NCI-H345 (cell line): ENCODE data around the gene IRF2BP2.

ENCODE experiments used
- DNase-seq: peaks from one replicate; lab custom pipeline; 2025; lab: John Stamatoyannopoulos, UW

IRF2BP2 gene

DNA sequence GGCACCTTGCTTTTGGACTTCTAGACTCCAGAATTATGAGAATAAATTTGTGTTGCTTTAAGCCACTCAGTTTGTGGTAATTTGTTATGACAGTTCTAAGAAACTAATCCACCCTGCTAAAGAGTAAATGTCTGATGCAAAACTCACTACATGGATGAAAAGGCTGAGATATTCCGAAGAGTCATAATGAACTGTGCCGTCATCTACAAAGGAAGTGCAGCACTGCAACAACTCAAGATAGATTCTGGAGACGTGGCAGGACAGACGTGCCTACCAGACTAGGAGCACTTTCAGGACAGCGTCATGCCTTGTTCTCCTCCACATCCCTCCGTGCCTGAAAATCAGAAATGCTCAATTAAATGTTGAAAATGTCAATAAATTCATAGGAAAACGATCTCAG, 24.4 kb upstream of the IRF2BP2 start:
- no peak for DNase-seq

DNA sequence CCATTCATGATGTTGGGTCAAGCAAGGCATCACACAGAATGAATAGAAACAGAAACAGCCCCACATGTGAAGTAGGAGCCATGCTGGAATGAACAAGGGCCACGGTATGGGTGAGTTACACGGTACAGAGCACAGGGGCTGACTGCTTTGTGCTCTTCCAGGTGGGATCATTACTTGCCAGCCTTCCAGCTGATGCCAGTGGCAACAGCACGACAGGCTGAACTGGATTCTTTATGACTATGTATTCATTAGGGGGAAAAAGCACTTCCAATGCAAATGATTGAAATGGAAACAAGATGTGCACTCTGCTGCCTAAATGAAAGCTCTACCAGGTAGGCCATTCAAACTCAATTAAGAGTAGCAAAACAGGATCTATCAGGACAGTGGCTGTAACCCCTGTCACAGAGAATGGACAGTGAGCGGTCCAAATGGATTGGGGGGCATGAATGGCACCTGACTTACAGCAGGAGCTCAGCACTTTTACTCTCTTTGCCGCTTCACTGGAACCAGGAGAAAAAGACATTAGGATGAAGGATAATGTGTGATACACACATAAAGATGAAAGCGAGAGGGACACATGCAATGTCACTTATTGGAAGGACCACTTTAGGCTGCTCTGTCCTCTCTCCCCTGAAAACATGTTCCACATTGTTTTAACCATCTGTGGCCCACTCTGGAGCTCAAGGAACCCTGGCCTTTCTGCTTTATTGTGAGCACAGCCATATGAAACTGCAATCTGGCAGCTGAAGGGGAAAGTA, 23.4 kb upstream of the IRF2BP2 start:
- DNase-seq = peak; percentile 17

DNA sequence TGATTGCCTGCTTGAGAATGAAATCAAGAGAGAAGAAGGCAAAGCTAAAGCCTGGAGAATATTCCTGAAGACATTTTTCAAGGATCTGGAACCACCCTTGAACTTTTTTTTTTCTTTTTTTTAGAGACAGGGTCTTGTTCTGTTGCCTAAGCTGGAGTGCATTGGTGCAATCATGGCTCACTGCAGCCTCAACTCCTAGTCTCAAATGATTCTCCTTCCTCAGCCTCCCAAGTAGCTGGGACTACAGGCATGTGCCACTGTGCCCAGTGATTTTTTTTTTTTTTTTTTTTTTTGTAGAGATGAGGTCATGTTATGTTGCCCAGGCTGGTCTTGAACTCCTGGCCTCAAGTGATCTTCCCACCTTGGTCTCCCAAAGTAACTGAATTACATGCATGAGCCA, 22.2 kb upstream of the IRF2BP2 start:
- no peak for DNase-seq

DNA sequence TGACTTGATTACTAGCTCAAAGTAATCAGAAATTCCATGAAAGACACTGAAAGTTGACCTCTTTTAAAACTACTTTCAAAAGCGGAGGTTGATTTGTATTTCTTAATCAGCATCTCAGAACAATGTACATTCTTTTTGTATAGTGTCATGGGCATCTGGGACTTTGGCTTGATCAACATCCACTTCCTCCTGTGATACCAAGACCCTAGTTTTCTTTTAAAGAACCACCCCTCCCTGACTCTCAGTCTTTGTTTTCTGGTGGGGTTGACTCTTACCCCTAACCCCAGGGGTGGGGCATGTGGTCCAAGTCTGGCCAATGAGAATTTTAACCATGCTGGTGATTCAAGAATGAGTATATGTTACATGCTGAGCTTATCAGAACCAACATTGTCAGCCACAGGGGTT, 21.7 kb upstream of the IRF2BP2 start:
- no peak for DNase-seq

DNA sequence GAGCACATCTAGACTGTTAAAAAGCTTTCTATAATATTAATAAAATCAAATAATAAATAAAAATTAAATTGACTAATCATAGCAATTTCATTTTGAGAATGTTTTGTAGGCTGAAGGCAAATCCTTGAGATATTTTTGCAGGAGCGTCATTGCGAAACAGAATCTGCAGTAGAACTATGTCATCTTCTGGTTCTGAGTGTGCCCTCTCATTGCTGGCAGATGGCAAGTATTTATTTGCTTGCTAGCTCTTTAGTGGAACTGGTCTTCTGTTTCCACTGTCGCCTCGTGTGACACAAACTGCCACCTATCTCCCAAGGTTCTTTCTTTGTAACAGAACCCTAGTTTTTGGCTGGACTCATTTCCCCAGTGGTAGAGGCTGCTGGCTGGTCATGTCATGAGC, 19.0 kb upstream of the IRF2BP2 start:
- DNase-seq = no peak

DNA sequence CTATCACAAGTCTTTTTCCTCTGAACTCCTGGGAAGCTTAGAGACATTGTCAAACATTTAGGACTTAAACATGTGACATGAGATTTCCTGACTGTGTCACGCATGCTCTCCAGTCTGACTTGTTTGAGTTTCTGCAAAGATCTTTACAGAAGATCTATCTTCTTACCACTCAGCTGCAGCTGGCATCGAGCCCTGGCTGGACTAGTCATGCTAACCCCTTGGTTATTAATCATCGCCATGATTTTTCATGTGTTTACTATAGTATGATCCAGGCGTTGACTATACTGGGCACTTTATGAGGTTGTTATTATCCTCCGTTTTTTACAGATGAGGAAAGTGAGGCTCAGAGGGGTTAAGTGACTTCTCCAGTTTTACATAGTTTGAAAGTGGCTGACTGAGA, 18.1 kb upstream of the IRF2BP2 start:
- DNase-seq = no peak

DNA sequence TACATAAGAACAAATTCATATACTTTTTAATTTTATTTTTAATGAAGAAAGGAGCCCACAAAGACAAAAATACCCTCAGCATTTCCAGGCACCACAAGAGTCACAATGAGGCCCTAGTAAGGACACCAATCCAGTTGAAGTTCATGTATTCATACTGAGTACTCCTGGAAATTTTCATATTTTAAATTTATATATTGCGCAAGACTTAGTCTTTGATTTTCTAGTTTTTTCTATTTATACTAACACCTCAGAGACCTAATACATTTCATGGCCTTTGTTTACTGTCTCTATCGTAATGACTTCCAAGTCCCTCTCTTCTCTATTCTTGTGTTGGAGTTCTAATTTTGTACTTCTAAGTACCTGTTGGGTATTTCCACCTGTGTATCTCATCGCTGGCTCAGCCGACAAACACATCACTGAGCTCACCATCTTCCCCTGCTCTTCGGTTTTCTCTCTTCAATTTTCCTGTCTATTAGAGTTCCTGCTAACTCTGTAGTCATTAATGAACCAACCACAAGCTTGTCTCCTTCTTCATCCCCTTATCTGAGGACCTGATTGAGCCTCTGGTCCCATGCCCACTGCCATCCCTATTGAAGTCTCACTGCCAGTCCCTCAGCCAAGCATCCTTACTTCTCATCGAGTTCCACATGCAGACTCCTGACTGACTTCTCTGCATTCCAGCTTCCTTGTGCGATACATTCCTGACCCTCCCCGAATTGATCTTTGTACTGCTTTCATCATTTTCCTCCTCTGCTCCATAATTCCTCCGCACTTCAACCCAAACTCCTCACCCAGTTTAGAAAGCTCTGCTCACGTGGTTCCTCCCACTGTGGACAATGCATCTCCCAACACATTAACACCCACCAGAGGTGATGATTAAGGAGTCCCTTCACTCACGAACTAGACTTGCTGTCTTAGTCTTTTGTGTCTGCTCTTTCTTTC, 17.3 kb upstream of the IRF2BP2 start:
- DNase-seq = no peak

DNA sequence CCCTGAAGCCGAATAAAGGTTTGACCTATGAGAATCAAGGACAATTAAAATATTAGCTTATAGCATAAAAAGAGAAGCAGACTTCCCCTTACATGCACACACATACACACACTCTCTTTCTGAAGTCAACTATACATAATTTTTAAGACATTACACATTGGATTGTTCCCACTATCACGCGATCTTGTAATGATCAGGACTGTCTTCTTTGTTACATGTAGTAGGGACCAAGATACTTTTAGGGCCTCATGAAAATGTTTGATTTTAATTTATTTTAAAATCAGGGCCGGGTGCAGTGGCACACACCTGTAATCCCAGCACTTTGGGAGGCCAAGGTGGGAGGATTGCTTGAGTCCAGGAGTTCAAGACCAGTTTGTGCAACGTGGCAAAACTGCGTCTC, 16.4 kb upstream of the IRF2BP2 start:
- no peak for DNase-seq

DNA sequence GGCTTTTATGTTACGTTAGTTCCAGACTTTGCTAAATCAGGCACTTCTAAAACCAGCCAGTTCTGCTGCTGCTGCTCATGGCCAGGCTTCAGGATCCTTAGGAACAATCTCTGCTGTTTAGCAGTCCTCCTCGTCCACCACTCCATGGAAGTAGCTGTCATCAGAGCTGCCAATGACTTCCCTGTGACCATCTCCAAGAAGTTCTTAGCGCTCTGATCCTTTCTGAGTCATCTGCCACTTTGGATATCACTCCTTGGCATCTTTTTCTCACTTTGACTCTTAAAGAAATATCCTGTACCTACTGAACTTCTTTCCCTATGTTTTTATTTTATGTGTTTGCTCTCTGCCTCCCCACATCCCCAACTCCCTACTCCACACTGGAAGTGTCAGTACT, 14.7 kb upstream of the IRF2BP2 start:
- no peak for DNase-seq

DNA sequence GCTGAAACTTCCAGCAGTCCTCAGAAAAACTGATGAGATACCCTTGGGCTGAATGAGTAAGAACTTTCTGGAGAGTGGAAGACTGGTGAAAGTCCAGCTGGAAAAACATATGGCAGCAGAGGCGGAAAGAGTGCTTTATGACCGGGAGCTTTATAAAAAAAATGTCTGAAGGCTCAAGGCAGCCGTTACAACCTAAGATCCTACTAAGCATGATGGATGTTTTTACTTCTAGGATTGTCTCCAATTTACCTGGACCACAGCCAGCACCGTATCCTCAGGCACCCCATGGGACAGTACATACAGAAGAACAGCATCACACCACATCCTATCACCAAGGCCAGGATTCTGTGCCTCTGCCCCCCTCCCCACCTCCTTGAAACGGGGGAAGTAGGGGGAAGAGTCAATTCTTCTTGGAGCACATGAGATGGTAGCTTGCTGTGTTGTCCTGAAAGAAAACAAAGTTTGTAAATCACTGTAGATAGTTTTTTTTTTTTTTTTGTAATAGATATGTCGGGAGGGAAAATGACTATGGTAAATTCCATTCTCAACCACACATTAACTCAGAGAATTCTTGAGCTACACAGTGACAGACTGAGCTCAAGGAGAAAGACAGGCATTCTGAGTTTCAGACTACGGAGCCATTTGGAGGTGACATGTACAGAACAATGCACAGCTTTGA, 11.8 kb upstream of the IRF2BP2 start:
- DNase-seq = peak; percentile 32

DNA sequence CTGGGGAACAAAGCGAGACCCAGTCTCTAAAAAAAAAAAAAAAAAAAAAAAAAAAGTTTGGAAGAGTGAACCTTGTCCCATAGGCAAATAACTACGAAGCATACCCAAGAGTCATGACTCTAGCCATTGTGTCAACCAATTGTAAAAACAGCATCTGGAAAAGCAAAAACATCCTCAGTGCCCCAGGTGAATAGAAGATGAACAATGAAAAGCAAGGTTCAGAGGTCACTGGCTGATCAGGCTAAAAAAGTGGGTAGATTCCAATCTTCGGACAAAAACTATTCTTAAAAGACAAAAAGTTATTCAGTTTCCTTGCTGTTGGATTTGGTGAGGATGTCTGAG, 11.1 kb upstream of the IRF2BP2 start:
- no peak for DNase-seq

DNA sequence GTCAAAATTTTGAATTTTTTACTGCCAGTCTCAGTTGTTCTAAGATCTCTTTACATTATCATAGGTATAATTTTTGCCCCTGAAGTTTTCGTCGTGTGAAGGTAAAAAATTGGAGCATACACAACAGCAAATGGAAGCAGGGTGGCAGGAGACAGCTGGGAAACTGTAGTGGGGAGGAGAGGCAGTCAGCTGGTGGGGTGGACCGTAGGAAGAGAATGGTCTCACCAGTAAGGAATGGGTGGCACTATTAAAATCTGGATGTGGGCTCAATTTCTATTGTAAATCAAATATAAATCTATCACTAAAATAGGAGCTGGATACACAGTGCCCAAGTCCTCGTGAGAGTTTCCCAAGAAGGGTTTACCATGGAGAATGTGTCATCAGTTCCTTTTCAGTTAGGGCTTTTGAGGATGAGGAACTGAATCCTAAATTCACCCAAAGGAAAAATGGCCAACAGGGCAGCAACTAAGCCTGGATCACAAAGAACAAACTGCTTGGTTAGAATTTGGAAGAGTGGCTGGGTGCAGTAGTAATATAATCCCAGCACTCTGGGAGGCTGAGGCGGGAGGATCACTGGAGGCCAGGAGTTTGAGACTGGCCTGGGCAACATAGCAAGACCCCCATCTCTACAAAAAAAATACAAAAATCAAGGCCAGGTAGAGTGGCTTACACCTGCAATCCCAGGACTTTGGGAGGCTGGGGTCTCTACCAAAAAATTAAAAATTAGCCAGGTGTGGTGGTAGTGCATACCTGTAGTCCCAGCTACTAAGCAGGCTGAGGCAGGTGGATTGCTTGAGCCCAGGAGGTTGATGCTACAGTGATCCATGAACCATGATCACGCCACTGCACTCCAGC, 10.5 kb upstream of the IRF2BP2 start:
- no peak for DNase-seq

DNA sequence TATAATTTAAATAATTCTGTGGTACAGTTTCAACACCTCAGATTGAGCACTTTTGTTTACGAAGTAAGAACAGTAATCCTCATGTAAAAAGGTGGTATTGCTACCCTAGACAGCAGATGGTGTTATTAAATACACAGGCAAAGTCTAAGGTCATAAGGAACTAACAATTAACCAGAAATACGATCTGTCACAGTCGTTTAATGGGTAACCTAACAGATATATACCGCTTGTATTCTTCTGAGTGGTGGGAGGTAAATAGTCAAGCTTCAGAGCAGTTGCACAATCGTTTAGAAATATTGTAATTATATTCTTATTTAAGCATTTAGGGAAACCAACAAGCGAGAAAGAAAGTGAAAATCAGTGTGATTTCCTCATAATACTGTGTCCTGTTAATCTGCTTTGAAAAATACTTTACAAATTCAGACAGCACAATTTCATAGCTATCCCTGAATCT, 9.8 kb upstream of the IRF2BP2 start:
- peak; percentile 54 for DNase-seq

DNA sequence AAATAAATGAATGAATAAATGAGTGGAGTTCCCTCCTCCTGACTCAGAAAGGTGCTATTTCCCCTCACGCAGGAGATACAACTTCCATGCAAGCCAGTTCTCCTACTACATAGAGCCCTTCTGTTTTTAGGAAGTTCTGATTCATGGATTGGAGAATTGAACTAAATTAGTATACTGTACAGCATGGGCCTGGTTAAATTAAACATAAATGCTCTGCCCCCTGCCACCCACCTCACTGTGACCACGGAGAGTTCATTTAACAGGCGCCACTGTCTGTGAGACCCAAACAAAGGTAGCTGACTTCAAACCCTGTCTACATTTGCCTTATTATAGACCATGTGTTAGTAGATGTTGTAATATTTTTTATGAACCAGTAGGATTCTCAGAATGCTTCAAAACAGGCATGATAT, 9.1 kb upstream of the IRF2BP2 start:
- DNase-seq = no peak

DNA sequence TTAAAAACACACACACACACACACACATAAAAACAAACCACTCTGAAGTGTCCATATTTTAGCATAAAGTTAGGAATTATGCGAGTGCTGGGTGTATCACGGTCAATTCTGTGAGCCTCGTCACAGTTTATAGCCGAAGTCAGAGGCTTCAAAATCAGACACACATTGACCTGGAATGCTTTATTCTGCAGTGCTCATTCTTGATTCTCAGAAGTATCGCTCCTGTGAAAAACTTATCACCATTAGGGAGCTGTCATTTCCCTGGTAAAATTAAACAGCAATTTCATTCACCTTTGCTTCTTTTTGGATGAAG, 8.7 kb upstream of the IRF2BP2 start:
- no peak for DNase-seq

DNA sequence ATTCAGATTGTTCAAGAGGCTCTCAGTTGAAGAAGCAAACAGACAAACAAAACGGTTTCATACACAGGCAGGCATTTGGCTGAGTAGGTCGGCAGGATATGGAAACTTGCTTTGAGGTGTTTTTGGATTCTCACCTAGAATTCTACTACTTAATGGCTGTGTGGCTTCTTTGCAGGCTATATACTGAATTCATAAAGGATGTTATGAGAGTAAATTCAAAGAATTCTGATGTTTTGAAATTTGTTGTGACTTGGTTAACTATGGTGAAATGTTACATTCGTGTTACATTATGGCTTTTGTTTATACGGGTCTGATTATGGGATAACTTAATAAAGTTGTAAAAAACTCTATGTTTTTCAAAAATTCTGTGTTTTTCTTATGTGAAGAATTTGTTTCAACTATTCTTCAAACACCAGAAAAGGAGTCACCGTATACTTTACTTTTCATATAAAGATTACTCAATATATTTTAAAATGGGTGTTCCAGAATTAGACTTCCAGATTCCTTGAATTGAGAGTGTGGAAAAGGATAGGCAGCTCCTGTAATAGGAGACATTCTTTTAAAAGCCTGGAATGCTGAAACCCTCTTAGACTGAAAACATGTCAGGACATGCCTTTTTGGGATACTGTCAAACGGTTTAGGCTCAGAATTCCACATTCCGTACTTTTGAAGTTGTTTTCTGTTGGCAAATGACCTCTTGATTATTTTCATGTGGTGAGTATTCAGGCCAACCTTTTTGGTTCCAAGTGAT, 8.2 kb upstream of the IRF2BP2 start:
- peak; percentile 24 for DNase-seq

DNA sequence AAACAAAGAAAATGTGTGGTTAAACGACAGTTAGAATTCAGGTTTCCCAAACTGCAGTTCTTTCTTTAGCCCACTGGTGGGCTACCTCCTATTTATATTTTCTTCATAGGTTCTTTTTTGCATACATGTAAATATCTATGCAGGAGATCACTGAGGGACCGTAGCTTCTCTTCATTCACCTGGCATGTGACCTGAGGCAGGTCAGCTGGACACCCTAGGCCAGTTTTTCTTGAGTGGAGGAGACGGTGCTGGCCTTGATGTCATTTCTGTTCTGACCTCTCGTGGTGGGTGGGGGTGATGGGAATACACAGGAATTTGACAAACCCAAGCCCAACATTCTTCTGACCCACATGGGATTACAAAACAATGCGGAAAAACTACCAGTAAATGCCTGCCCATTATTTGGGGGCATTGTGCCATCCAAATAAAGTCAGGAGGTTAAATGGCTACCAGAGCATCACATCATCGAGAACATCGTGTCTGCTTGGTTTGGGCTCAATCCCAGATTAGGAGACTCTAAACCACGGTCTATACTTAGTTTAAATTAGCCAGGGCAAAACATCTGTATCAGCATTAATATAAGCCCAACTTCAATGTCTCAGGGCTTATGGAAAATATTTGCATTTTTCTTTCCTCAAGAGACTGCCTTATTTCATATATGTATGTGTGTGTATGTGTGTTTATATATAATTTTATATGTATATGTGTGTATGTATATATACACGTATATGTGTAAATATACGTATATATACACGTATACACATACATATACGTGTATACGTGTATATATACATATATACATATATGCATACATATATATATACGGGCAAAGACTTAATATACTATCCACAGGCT, 7.4 kb upstream of the IRF2BP2 start:
- DNase-seq = no peak

DNA sequence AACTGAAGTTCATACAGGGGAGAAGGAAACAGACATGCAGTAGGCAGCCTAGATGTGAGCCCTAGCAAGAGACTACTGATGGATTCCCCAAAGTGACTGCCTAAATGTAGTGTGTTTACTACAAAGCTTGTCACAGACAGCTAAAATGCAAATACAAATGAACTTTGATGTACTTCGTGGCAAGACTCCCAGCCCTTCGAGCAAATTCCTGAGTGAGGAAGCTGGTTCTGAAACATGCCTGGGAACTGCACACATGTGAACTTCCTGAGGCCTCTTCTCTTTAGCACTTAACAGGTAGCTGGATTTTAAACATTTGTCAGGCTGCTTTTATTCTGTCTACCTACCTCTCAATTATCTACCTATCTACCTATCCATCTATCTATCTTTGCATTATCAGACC, 6.7 kb upstream of the IRF2BP2 start:
- DNase-seq = no peak

DNA sequence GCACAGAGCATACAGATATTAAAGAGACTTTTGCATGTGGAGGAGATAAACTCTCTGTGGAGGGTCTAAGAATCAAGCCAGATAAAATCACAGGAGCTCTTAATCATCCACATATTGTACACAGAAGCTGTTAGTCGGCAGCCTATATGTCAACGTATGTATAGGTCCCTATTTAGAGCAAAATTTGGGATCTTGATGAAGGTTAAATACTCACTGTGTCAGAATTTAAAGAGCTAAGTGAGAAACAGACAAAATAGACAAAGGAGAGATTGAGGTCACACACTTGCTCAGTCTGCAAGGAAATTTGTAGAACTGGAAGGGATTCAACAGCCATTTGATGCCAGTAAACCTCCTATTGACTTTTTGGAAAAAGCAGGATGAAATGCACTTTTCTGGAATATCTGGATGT, 4.1 kb upstream of the IRF2BP2 start:
- no peak for DNase-seq

DNA sequence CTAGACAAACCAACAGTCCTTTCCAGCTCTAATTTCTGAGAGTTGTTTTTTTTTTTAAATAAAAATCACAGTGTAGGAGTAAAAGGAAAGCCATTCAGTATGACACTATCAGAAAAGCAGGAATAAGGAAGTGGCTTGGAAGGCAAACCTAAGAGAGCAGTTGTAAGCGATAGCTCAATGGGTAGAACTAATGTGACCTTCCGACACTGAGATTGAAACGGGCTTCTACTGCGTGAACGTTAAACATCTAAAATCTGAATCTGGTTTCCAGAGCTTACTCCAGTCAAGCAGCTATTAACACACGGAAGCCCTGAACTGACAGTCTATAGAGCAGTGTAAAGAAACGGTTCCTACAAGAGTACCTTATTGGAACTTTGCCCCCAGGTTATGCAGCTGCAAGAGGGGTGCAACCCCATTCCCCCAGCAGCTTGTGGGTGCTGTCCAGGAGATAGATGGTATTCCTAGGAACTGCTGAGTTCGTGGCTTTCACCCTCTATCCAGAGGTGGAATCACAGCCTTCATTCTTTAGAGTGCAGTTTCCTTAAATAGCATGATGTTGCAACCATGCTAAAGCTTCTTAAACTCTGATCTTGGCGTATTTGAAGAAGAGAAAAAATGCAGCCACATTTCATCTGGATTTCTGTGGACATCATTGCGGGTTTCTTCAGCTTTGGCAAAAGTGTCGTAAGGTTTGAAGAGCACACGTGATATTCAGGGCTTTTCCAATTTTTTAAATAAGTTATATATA, 3.3 kb upstream of the IRF2BP2 start:
- DNase-seq = peak; percentile 54
